Esophagus muscularis mucosa (tissue), 4 donors: ENCODE measurements around the gene MAP3K19.

Experiments used
- EP300 ChIP-seq: sonication (generic); formaldehyde crosslinking; IDR thresholded peaks from one replicate; pipeline ENCODE4 v1.6.1; 2017; ENCODE audit warnings: antibody characterized with exemption
- POLR2A ChIP-seq: fragments of 450-650 bp; IDR thresholded peaks from one replicate; pipeline ENCODE4 v1.6.1; 2017; ENCODE audit warnings: antibody characterized with exemption, moderate library complexity, mild to moderate bottlenecking, low read depth
- POLR2AphosphoS5 ChIP-seq, 2 donors: sonication (generic); formaldehyde crosslinking; IDR thresholded peaks; one replicate each; pipeline ENCODE4 v1.6.1; 2017; ENCODE audit warnings: antibody characterized with exemption in 2 of 2
- TF ChIP-seq, protein P1 (sequence below), 3 experiments: fragments of 200-600 bp in 2 of 3; fragments of 450-650 bp in 1 of 3; sonication (generic) in 2 of 3; IDR thresholded peaks; one replicate each; pipeline ENCODE4 v1.5.1; 2017 to 2019; ENCODE audit warnings: antibody characterized with exemption in 3 of 3, mild to moderate bottlenecking in 2 of 3, moderate library complexity in 1 of 3

DNA sequence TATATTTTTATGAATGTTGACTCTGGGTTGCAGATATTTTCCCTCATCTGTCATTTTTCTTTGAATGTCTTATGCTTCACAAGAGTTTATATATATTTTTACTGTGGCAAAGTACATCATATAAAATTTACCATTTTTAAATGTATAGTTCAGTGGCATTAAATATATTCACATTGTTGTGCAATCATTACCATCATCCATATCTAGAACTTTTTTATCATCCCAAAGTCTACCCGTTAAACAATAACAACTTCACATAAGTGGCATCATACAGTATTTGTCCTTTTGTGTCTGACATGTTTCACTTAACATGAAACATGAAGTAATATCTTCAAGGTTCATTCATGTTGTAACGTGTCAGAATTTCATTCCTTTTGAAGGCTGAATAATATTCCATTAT, 29.3 kb upstream of the MAP3K19 start:
- TF ChIP-seq POLR2A (no peak), POLR2AphosphoS5 (IDR thresholded peaks at IDR 0.05) (no peak), EP300 (no peak)
- TF ChIP-seq, protein P1, sequence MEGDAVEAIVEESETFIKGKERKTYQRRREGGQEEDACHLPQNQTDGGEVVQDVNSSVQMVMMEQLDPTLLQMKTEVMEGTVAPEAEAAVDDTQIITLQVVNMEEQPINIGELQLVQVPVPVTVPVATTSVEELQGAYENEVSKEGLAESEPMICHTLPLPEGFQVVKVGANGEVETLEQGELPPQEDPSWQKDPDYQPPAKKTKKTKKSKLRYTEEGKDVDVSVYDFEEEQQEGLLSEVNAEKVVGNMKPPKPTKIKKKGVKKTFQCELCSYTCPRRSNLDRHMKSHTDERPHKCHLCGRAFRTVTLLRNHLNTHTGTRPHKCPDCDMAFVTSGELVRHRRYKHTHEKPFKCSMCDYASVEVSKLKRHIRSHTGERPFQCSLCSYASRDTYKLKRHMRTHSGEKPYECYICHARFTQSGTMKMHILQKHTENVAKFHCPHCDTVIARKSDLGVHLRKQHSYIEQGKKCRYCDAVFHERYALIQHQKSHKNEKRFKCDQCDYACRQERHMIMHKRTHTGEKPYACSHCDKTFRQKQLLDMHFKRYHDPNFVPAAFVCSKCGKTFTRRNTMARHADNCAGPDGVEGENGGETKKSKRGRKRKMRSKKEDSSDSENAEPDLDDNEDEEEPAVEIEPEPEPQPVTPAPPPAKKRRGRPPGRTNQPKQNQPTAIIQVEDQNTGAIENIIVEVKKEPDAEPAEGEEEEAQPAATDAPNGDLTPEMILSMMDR (IDR thresholded peaks at IDR 0.05) = no peak
